Keratinocyte (primary cell): ENCODE results near the gene SYNJ2. TPM values are rescaled to one million over a fixed set of nuclear protein-coding genes. Genes with fewer than 3 reads are reported as not detected.

ENCODE experiments used
- DNase-seq: peaks from one replicate; pipeline ENCODE4 v3.0.0-alpha.2; 2011; ENCODE audit warnings: low read depth, missing footprints, low spot score
- FAIRE-seq: peaks from 2 replicates; lab custom pipeline; 2011; peaks lifted over from hg19 to GRCh38; lab: Jason Lieb, UNC
- H2AFZ ChIP-seq: 2 replicates; pipeline ENCODE4 v1.6.0; 2012; ENCODE audit warnings: low read length, control low read depth, inconsistent platforms; ENCODE audit not compliant: control insufficient read depth
- H3K27ac ChIP-seq: 2 replicates; pipeline ENCODE4 v1.5.1; 2011; ENCODE audit warnings: low read length; ENCODE audit not compliant: control insufficient read depth, insufficient read depth
- H3K27me3 ChIP-seq: 3 replicates; pipeline ENCODE4 v1.6.0; 2011; ENCODE audit warnings: low read length; ENCODE audit not compliant: control insufficient read depth, insufficient read depth; ENCODE audit errors: extremely low read depth
- H3K36me3 ChIP-seq, 2 experiments: 2 replicates in 1 of 2; 3 replicates in 1 of 2; pipeline ENCODE4 v1.5.1; 2011; ENCODE audit warnings: low read length in 2 of 2, mild to moderate bottlenecking in 1 of 2; ENCODE audit not compliant: control insufficient read depth in 2 of 2, insufficient read depth in 2 of 2; ENCODE audit errors: extremely low read depth in 1 of 2
- H3K4me1 ChIP-seq: 3 replicates; pipeline ENCODE4 v1.5.1; 2011; ENCODE audit warnings: low read length; ENCODE audit not compliant: control insufficient read depth, insufficient read depth; ENCODE audit errors: extremely low read depth
- H3K4me2 ChIP-seq: 3 replicates; pipeline ENCODE4 v1.6.0; 2011; ENCODE audit warnings: low read depth, low read length; ENCODE audit not compliant: control insufficient read depth, insufficient read depth; ENCODE audit errors: extremely low read depth
- H3K4me3 ChIP-seq, 3 experiments: fragments of 200-600 bp in 1 of 3; sonication (generic) in 1 of 3; 2 replicates in 2 of 3; 3 replicates in 1 of 3; pipeline ENCODE4 v1.5.1; 2011 to 2016; ENCODE audit warnings: low read length in 3 of 3, mild to moderate bottlenecking in 3 of 3, control low read depth in 2 of 3, inconsistent platforms in 1 of 3, low read depth in 1 of 3, mixed read lengths in 1 of 3, mixed run types in 1 of 3, moderate library complexity in 1 of 3; ENCODE audit not compliant: control insufficient read depth in 2 of 3, insufficient read depth in 2 of 3; ENCODE audit errors: extremely low read depth in 1 of 3
- H3K79me2 ChIP-seq: 2 replicates; pipeline ENCODE4 v1.6.0; 2012; ENCODE audit warnings: low read length; ENCODE audit not compliant: control insufficient read depth, insufficient read depth
- H3K9ac ChIP-seq: 3 replicates; pipeline ENCODE4 v1.6.0; 2011; ENCODE audit warnings: low read length; ENCODE audit not compliant: control insufficient read depth, insufficient read depth; ENCODE audit errors: extremely low read depth
- H3K9me1 ChIP-seq: 3 replicates; pipeline ENCODE4 v1.6.0; 2011; ENCODE audit warnings: low read length; ENCODE audit not compliant: control insufficient read depth, insufficient read depth; ENCODE audit errors: extremely low read depth
- H3K9me3 ChIP-seq: 2 replicates; pipeline ENCODE4 v1.5.1; 2012; ENCODE audit warnings: low read depth, low read length; ENCODE audit not compliant: control insufficient read depth
- H4K20me1 ChIP-seq: 3 replicates; pipeline ENCODE4 v1.6.0; 2011; ENCODE audit warnings: low read length; ENCODE audit not compliant: control insufficient read depth, insufficient read depth; ENCODE audit errors: extremely low read depth
- CTCF ChIP-seq, 3 experiments: IDR thresholded peaks in 1 of 3; conservative IDR thresholded peaks in 1 of 3; optimal IDR thresholded peaks in 1 of 3; 2 replicates in 2 of 3; 3 replicates in 1 of 3; pipeline versions ENCODE3 to v1.5.1; 2011; ENCODE audit warnings: low read length in 3 of 3, mild to moderate bottlenecking in 3 of 3, moderate library complexity in 2 of 3, control low read depth in 1 of 3, inconsistent platforms in 1 of 3; ENCODE audit not compliant: insufficient read depth in 2 of 3; ENCODE audit errors: extremely low read depth in 1 of 3
- EZH2 ChIP-seq: IDR thresholded peaks from one replicate; pipeline ENCODE4 v1.6.1; 2012; ENCODE audit warnings: inconsistent platforms, mild to moderate bottlenecking, low read length, moderate library complexity
- dilution Hi-C: fragments of 300-500 bp; cut with MboI; formaldehyde crosslinking; loops from one replicate; pipeline ENCODE4 v1.7.0; 2020; ENCODE audit warnings: low sequenced_read_pairs; ENCODE audit not compliant: extremely low pct_ligation_motif_present
- polyA plus RNA-seq, 5 experiments: library from polyadenylated mRNA; depleted of rRNA in 3 of 5; stranded (reverse) in 3 of 5; stranded (forward) in 1 of 5; unstranded in 1 of 5; fragments of >200 nt; gene quantifications; 1 replicate in 1 of 5; 2 replicates in 3 of 5; 3 replicates in 1 of 5; pipeline versions ENCODE4 v1.2.1 to v1.2.3, GENCODE V29; 2011 to 2012; ENCODE audit warnings: missing spikeins in 2 of 5, low read depth in 1 of 5, low replicate concordance in 1 of 5

SYNJ2 gene
- polyA plus RNA-seq, 1 donor (not counting 4 experiments of a cell fraction or from before 2014, with no cell fraction given), result 8.6 TPM

- no peak overlapping the region for H3K4me2 ChIP-seq
- TF ChIP-seq CTCF (optimal IDR thresholded peaks at IDR 0.05 in 1 of 3, IDR thresholded peaks at IDR 0.05 in 1 of 3, conservative IDR thresholded peaks at IDR 0.05 in 1 of 3; ENCODE audit: extremely low read depth in 1 of 3, insufficient read depth in 2 of 3, low read length in 3 of 3) (no peak), EZH2 (no peak)
- FAIRE-seq (no peak), DNase-seq (no peak)
- H3K4me3 ChIP-seq, result no peak overlapping the region
- no peaks in the 10 kb centered on the region for H3K9me1 ChIP-seq
- H2AFZ ChIP-seq, result no peak overlapping the region
- no peaks in the 10 kb centered on the region for H3K9me3 ChIP-seq
- H3K27me3 ChIP-seq, result no peaks in the 10 kb centered on the region
- H3K9ac ChIP-seq, result no peak overlapping the region
- no peak overlapping the region for H3K27ac ChIP-seq
- H4K20me1 ChIP-seq, result no peaks in the 10 kb centered on the region
- H3K79me2 ChIP-seq, result no peaks in the 10 kb centered on the region
- H3K36me3 ChIP-seq, result peaks cover 2 to 6% of the 10 kb centered on the region in 2 experiments
- peaks cover 28% of the 10 kb centered on the region for H3K4me1 ChIP-seq
- dilution Hi-C loops, result no loop called here
Measured at GRCh38 chr6:158063736-158064135, 82.1 kb downstream of the SYNJ2 start.

GRCh38 chr6:158064725-158065251 lies 83.1 kb downstream of the SYNJ2 start:
- DNase-seq, result no peak
- no peak overlapping the region for H3K4me3 ChIP-seq

More at GRCh38 chr6:158064725-158065251, 83.1 kb downstream of the SYNJ2 start:
- Histone ChIP-seq H3K9me1 (no peaks in the 10 kb centered on the region), H3K9ac (no peak overlapping the region), H4K20me1 (no peaks in the 10 kb centered on the region), H3K4me1 (peaks cover 36% of the 10 kb centered on the region), H3K9me3 (no peaks in the 10 kb centered on the region), H3K4me2 (no peak overlapping the region), H3K27ac (no peak overlapping the region), H3K36me3 (peaks cover 2 to 6% of the 10 kb centered on the region in 2 experiments), H3K79me2 (no peaks in the 10 kb centered on the region), H3K27me3 (no peaks in the 10 kb centered on the region), H2AFZ (no peak overlapping the region)
- TF ChIP-seq CTCF (optimal IDR thresholded peaks at IDR 0.05 in 1 of 3, IDR thresholded peaks at IDR 0.05 in 1 of 3, conservative IDR thresholded peaks at IDR 0.05 in 1 of 3; ENCODE audit: extremely low read depth in 1 of 3, insufficient read depth in 2 of 3, low read length in 3 of 3) (no peak), EZH2 (no peak)
- dilution Hi-C loops, result no loop called here
- FAIRE-seq, result no peak
